Stimulated activated CD4-positive, alpha-beta T cell treated with anti-CD3 and anti-CD28 coated beads, Interleukin-2, amount 100 ng/mL, for 48 hours (primary cell): ENCODE data around the gene GXYLT2.

Source experiments
- DNase-seq, 2 donors: peaks; one replicate each; pipeline ENCODE4 v3.0.0-alpha.2; 2020

Gene GXYLT2, protein sequence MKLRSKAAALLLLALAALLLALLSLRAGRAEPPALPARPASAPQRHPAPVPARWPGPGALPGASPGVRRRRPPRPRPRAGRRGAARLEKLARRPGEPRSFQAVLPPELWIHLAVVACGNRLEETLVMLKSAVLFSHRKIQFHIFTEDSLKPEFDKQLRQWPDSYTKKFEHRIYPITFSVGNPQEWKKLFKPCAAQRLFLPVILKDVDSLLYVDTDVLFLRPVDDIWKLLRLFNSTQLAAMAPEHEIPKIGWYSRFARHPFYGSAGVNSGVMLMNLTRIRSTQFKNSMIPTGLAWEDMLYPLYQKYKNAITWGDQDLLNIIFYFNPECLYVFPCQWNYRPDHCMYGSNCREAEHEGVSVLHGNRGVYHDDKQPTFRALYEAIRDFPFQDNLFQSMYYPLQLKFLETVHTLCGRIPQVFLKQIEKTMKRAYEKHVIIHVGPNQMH

DNA sequence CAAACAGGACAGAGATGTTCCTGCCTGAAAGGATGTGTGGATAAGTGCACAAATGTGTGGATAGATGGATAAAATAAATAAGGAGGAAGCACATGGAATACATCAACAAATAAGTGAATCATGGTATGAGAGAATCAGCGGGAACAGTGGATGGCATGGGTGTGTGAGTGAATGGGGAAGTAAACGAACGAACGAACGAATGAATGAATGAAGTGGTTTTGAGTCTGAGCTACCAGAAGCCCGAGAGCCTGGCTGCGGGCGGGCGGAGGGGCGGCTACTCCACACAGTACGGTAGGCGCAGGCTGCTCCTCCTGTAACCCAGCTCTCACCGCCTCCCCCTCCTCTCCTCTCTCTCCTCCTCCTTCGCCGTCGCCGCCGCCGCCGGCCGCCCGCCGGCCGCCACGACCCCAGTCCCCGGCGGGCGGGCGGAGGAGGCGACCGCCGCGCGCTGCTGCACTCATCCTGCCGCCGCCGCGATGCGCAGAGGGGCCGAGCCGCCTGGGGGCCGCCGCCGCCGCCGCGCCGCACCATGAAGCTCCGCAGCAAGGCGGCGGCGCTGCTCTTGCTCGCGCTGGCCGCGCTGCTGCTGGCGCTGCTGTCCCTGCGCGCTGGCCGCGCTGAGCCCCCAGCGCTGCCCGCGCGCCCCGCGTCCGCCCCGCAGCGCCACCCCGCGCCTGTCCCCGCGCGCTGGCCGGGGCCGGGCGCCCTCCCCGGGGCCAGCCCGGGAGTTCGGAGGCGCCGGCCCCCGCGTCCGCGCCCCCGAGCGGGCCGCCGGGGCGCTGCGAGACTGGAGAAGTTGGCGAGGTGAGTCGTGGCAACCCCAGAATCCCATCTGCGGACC, at the start of gene GXYLT2:
Gene GXYLT2 (plus strand): TSS at position 342 of the 841 bp plus-strand sequence. CDS start 188 bp downstream, at position 530.
- peak; percentile 11 to 33 for DNase-seq

DNA sequence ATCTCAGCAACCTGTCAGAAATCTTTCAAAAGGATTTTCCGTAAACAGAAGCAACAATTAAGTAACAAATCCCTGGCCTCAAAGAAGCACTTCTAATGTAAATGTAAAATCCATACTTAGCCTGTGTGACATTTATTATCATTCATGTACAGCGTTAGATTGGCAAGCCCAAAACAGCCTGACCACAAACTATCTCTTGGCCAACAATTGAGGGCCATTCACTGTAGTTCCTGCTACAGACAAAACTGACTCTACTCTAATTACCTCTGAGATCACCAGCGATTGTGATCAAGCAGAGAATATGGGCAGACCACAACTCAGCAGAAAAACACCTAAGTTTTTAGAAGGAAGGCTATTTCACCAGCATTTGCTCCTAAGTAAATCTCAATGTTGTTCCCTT, 48.8 kb upstream of the GXYLT2 start:
- no peak for DNase-seq

DNA sequence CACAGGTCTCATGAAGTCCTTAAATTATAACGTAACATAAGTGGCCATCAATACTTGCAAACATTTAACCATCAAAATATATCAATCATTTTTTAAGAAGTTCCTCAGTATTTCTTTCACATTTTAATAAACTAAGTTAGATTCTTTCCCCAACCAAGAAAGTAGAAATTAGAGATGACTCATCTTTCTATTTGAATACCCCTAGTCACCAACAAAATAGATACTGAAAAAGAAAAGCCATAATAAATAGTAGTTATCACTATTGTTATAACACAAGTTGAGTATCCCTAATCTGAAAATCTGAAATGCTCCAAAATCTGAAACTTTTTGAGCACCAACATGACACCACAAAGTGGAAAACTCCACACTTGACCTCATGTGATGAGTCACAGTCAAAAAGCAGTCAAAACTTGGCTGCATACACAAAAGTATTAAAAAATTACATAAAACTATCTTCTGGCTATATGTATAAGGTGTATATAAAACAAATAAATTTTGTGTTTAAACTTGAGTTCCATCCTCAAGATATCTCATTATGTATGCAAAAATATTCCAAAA, 43.3 kb upstream of the GXYLT2 start:
- DNase-seq, result no peak

DNA sequence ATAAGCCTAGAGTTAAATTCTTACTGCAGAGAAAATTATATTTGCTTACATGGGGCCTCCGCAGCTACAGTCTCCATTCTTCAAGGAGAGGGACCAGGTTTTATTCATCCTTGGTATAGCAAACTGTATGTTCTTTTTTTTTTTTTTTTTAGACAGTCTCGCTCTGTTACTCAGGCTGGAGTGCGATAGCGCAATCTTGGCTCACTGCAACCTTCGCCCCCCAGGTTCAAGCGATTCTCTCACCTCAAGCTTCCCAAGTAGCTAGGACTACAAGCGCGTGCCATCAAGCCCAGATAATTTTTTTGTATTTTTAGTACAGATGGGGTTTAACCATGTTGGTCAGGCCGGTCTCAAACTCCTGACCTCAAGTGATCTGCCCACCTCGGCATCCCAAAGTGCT, 41.7 kb upstream of the GXYLT2 start:
- no peak for DNase-seq

DNA sequence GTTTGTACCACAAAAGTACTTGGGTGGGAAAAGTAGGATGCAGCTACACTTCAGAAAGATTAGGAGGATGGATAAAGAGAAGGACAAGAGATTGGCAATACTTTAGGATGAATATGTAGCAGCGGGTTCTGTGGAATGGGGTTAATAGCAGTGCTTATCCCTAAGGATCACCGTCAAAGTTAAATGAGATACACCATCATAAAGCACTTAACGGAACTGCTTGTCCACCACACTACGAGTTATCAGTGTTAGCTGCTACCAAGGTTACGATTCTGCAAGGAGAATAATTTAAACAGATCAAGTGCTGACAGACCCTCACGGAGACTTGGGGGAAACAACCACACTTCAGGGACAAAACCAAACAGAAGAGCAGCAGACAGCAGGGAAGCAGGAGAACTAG, 40.6 kb upstream of the GXYLT2 start:
- no peak for DNase-seq

DNA sequence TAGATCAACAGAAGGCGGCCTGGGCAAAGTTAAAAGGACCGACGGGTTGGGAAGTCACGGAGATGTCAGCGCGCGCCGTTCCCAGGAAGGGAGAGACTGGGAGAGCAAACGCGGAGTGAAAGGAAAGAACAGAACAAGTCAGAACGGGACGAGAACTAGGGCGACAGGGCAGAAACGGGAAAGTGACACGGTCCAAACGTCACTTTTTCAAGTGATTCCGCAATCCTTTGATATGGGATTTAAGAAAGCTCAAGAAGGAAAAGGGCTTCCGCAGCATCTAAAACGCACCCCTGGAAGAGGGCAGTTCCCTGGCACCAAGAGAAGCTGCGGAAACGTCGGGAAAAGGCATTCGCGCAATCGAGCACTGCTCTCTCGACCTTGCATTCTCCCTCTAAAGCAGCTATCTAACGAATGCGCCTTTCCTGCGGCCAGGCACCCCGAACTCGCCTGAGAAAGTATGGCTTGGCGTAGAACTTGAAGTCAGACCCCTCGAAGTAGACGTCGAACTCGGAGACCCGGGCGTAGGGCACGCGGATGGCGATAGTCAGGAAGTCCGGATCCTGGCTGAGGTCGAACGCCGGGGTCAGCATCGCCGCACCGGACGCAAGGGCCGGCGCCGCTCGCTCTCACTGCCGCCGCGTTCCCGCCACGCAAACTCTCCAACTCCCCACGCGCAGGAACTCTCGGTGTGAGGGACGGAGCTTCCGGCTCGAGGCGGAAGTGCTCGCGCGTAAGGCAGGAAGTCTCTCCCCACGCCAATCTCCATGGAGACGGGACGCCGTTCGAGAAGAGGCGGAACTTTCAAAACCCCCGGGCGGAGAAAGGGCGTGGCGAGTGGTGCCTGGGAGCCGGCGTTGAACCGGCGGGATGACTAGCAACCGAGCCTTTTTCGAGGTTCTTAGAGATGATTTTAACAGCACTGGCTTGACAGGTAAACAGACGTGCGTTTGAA, 39.8 kb upstream of the GXYLT2 start, which contains the start of gene SHQ1:
Gene SHQ1 (minus strand): TSS at position 695 of the 952 bp plus-strand sequence. CDS start 105 bp downstream, at position 590.
- peak; percentile 93 to 94 for DNase-seq

DNA sequence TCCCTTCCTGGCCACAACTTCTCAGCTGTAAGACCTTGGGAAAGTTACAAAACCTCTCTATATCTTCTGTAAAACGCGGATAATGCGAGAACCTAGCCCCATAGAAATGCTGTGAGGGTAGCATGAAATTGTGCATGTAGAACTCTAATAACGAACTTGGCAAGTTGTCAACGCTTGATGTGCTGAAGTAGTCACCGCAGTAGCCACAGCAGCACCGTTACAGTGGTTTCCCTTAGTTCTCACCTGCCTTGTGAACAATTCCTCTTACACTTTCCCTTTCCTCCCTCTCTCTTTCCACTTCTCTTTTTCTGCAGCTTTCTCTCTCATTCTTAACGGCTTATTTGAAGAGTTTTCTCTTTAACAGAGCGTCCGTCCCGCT, 39.2 kb upstream of the GXYLT2 start:
- no peak for DNase-seq

DNA sequence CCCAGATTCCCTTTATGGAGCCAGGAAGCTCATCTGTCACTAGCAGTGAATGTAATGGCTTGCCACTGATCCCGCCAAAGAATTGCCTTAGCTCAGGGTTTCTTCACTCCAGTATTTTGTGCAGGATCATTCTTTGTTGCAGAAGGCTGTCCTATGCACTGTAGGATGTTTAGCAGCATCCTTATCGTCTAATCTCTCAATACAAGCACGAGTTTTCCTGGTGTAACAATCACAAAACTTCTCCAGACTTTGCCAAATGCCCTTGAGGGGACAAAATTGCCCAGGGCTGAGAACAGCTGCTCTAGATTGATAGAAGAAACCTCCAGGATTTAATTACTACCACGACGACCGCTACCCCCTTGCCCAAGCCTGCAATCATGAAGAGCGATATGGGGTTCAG, 32.8 kb upstream of the GXYLT2 start:
- no peak for DNase-seq

DNA sequence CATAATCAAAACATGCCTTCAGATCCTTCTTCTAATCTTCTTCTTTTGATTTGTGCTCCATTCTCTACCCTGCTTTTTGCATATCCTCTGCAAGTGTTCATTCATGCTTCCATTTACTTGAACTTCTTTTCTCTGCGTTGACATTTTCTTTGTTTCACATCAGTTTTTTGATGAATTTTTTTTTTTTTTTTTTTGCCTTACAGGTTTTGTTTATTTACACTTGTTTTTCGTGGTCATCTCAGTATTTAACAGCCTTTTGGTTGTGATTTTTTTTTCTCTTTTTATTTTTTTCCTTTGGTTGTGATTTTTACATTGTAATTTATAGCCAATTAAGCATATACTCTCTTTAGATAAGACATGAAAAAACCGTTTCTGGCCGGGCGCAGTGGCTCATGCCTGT, 27.8 kb upstream of the GXYLT2 start:
- DNase-seq, result no peak

DNA sequence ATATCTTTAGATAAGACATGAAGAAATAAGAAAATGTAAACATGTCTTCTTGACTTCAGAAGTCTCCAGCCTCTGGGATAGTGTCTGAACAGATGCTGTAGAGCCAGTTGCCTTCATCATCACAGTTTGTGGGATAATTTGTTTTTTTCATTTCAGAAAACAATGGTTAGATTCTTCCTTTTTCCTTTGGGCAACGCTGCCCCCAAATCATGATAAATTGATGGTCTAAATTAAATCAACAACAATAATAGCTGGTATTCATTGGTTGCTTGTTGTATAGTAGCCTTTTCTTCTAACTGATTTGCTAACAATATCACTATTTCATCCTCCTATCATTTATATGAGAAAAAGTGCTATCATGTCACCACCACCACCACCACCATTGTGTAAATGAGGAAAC, 27.0 kb upstream of the GXYLT2 start:
- DNase-seq, result no peak

DNA sequence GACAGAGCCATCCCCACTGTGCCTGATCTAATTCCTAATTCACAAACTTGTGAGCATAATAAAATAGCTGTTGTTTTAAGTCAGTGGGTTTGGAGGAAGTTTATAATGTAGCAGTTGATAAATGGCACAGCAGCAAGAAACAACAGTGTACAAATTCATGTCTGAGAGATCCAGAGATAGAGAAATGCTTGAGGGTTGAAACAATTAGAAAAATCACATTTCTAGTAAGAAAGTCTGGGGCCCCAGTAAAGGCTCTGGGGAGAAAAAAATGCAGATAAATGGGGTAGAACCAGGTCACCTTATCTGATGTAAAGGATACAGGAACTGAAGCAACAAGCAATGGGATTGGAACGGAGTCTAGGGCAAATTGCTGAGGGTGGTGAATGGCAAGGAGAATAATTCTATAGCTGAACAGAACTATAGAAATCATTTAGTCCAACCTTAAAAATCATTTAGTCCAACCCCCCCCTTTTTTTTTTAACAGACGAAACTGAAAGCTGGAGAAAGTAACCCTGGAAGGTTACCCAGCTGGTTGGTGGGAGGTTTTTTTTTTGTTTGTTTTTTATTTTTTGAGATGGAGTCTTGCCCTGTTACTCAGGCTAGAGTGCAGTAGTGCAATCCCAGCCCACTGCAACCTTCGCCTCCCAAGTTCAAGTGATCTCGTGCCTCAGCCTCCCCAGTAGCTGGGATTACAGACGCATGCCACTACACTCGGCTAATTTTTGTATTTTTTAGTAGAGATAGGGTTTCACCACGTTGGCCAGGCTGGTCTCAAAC, 25.3 kb upstream of the GXYLT2 start:
- DNase-seq, result no peak

DNA sequence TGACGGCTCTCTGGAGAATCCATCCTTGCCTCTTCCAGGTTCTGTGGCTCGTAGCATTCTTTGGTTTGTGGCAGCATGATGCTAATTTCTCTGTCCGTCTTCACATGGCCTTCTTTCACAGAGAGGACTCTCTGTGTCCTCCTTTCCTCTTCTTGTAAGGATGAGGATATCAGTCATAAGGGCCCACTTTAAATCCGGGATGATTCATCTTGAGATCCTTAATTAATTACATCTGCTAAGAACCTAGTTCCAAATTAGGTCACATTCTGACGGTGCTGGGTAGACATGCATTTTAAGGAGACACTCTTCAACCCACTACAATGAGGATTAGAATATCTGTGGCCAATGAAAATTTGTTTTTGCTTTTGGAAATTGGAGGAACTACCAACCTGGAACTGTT, 15.7 kb upstream of the GXYLT2 start:
- DNase-seq, result no peak

DNA sequence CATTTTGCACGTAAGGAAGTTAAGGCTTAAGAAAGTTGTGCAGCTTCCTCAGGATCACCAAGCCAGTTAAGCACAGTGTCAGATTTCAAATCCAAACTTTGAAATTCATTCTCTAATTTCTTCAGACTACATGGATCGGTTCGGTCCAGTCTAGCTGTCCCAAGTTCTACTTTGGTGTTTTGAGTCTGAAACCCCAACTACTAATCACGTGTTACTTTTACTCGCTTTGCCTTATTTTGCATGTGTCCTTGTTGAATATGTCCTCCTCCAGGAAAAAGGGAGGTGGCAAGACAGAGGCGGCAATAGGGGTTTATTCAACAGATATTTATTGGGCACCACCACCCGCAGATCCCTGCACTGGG, 522 bp upstream of the GXYLT2 start:
- no peak for DNase-seq

DNA sequence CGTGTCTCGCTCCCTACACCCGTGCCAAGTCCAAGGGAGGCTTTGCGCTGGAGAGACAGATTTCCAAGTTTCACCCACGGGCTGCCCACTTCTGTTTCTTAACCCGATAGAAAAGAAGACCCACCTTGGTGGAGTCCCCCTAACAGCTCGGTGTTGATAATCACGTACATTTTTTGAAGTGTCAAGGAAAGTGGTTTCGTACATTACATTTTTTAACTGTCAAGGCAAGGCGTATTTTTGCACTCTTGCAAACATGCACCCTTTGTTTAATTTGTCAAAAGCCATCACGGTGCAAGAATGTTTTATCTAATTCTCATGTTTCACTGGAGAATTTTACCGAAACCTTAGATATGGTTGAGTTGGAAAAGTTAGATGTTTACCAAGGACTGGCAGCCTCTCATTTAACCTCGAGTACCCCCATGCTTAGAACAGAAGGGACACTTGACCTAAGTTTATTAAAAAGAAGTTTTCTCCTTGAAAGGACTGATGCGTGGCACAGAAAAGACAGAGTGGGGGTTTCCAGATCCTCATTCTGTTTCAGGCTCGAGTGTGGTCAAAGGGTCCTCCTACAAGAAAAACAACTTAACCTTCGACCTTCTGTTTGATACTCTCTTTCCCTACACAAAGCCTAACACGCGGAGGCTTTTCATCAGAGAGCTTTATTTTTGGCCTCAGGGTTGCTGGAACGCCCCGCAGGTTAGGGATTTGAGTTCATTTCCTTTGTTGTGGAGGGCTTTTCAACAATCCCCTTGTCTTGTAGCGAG, 882 bp downstream of the GXYLT2 start:
- DNase-seq, result no peak

DNA sequence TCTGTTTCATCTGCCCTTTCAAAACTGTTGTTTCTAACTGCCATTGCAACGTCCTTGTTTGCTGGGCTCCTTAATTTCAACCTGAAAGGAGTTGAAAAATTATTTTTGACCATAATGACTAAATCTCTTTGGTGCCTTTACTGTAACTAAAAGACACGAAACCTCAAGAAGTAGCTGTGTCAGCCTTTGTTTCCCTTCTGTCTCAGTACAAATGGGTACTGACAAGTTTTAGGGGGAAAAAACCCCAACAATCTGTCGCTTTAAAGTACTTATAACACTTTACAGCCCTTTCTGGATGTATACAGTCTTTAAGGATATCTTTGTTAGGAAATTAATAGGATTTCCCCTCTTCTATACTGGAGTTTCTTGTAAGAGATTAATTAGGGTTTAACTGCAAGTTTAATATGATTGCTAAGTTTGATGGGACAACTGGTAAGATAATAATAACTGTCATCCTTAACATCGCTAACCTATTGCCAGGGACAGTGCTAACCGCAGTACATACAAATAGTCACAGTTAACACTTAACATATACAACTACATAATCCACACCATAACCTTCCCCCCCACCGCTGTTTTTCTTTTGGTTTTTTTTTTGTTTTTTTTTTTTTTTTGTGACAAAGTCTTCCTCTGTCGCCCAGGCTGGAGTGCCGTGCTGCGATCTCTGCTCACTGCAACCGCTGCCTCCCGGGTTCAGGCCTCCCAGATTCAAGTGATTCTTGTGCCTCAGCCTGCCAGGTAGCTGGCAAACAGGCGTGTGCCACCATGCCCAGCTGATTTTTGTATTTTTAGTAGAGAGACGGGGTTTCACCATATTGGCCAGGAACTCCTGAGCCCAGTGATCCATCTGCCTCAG, 1.7 kb downstream of the GXYLT2 start:
- DNase-seq, result no peak

DNA sequence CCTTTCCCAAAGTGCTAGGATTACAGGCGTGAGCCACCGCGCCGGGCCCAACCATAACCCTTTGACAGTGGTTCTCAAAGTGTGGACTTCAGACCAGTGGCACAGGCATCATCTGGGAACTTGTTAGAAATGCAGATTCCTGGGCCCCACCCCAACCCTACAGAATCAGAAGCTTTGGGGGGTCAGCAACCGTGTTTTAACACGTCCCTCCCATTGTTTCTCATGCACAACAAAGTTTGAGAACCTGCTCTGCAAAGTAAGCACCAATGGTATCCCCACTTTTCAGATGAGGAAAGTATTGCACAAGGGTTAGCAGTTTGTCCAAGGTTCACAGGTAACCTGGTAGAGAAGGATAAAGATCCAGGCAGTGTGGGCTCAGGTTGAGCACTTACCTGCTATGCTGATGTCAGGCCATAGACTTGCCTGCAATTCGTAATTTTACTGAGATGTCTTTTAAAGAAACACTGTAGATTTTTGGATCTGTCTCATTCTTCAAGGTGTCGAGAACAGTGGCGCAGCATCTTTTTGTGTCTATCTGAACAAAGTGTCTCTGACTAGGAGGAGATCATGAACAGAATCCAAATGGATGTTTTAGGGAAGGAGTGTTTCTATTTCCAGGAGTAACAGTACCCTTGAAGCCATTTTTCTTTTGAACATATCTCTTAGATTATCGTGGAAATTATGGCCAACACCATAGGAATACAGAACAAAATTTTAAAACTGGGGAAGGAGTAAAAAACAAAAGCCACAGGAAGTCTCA, 2.5 kb downstream of the GXYLT2 start:
- no peak for DNase-seq

DNA sequence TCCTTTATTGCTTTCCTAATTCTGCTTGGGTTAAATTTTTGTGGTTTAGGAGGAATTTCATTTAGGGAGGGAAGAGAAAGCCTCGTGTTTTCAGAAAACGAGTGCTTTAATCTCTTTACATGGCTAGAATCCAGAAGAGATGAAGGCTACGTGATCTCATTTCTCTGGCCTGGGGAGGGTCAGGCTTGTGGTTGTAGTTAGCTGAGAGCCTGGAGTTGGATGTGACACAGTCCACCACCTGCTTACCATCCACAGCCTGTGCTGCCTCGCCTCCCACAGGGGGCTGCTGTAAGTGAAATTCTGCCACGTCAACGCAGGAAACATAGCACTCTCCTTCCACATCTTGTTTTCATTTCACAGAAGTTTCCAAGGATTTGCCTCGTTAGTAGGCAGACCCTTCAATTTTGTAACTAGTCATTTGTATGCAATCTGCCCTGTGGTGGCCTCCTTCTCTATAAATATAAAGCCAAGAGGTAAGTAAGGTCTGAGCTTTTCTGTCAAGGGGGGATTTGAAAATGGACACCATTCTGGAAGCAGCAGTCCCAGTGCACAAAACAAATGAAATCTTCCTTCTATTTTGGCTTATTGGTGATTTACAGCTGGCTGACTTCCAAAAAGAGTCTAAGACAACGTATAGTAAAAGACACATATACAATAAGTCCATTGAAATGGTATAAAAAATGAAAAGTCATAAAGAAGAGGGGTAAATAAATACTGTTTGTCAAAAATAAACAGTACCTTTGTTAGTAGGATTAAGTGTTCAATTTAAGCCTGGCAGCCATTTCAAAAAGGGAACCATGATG, 3.4 kb downstream of the GXYLT2 start:
- no peak for DNase-seq

DNA sequence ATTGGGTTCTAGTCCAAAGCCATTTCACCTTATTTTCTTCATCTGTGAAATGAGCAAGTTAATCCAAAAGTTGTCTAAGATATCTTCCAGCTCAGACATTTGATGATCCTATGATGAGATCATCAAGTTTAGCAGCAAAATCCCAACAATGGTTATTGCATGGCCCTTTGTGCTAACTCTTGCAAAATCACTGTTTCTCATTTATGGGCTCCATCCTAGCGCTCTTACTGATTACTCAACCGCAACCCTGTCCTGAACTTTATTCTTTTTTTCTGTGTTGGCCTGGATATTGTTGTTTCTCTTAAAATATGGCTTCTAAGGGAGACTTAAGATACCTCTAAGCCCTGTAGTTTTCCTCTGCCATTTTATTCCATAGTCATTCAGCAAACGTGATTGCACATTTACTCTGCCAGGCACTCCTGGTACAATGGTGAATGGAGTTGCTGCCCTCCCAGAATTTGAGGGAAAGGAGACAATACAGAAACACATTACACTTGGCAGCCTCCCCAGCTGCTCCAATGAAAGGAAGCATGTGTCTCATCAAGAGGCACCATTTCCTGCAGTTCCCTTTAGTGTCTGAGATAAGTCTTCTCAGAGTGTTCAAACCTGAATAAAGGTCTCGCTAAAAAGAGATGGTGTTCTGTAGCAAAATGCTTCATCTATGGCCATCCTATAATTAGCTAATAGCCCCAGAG, 4.4 kb downstream of the GXYLT2 start:
- no peak for DNase-seq
